NCI-H82 (cell line): ENCODE results near the gene RALGPS1.

Experiments used
- DNase-seq: peaks from one replicate; lab custom pipeline; 2025; lab: John Stamatoyannopoulos, UW

The RALGPS1 gene

DNA sequence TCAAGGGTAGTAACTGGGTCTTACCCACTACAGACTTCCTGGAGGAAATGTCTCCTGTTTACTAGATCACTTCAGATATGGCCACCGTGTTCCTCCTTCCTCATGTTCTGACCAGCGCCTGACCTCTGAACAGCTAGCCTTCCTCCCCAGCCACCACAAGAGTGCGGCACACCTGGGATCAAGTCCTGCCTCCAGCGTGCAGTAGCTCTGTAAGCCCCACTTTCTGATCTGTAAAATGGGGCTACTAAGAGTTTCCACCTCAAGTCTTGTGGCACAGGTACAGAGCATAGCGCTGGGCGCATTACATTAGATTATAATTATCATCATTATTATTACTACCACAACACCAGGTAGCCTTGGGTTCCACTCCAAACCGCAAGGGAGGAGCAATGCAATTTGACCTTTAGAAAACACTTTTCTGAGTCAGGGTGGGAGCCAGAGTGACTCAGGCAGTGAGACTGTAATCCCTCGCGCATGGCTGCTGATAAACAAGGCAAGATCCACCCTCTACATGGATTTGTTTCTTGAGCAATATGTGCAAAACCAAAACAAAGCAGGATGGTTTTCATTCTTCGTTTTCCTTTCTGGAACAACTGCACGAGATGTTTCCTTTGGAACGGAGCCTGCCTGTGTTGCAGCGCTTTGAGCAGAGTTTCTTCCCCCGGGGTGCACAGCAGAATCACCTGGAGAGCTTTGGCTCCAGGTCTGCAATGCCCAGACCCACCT lies 272.8 kb downstream of the RALGPS1 start:
- DNase-seq, result no peak

DNA sequence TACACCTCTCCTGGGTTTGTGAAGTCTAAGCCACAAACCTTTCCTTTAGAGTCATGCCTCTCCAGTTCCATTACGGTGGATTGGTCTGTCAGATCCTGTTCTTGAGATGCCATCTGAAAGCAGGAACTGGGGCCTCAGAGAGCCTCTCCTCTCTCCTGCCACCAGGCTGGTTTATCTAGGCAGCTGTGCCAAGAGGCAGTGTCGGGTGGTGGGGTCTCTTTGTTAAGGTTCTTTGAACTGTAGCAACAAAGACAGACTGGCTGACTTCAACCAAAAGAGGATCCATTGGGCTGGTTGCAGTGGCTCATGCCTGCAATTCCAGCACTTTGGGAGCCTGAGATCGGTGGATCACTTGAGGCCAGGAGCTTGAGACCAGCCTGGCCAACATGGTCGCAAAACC lies 273.8 kb downstream of the RALGPS1 start:
- no peak for DNase-seq

DNA sequence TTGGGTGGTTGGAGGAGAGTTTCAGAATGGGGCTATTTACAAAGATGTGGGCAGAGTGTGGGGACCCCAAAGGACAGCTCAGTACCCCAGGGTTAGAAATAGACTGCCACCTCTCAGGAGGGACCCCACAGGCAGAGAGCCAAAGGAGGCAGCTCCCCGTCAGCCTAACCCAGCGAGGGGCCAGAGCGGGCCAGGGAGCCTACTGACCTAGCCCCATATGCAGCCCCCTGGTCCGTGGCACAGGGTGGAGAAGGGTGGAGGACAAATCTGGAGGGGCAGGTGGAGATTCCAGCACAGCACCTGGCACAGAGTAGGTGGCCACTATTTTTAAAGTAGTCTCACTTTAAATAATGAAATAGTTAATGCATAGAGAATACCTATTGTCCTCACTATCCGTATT lies 275.0 kb downstream of the RALGPS1 start:
- no peak for DNase-seq

DNA sequence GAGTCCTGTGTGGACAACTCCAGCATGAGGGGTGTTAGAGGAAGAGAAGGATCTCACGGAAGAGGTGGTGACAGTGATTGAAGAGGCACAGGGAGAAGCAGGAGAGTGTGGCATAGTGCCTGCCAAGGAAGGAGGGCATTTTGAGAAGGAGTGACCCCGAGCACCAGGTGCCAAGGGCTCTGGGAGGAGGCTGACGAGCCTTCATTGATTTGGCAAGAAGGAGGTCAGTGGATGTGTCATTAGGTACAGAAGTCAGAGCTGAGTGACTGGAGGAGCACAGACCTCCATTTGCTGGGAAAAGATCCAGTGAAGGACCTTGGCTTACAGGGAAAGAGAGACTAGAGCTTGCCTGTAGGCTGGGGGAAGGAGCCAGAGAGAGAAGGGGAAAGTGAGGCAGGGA lies 278.2 kb downstream of the RALGPS1 start:
- no peak for DNase-seq

DNA sequence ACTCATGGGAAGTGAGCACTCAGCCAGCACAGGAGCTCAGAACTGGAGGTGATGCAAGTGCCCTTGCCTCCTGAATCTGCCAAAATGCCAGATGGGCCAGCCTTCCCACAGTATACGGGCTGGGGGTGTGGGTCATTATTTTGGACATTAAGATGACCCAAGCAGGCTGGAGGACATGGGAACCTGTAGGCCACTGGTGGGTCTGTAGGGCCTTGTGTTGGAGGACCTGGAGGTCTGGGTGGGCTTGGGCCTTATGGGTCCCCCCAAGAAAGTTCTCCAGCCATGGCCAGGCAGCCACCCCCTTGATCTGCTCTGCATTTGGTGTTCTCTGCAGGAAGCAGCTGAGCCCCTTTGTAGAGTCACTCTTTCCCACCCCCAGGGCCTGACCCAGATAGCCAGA lies 278.9 kb downstream of the RALGPS1 start:
- no peak for DNase-seq

DNA sequence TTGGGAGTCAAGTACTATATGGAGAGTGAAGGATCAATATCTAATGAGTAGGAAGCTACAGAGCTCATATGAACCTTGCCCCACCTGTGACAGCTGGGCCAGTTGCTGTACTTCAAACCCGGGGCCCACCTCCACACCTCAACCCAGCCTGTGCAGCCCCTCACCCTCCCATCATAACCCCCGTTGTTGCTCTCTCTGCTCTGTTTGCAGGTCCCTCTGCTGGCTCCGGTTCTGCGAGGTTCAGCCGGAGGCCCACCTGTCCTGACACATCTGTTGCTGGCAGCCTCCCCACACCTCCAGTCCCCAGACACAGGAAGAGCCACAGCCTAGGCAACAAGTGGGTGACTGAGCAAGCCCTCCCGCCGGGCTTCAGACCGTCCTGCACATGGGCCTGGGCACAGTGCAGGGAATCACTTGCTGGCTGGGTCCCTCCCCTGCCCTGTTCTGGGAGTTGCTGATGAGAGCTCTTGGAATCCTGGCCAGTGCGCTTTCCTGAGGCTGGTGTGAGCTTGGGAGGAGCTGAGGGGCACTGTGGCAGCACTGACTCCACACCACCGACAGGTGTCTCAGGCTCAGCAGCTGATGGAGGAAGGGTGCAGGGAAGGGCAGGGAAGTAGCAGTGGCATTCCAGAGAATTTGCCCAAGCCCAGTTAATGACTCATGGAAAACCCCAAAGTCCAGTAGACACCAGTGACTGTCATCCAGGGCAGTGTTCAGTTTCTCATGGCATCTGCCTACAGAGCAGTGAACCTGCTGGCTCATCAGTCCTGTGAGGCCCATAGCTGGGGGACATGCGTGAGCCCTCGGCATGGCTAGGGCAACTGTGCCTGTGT lies 280.5 kb downstream of the RALGPS1 start:
- no peak for DNase-seq

DNA sequence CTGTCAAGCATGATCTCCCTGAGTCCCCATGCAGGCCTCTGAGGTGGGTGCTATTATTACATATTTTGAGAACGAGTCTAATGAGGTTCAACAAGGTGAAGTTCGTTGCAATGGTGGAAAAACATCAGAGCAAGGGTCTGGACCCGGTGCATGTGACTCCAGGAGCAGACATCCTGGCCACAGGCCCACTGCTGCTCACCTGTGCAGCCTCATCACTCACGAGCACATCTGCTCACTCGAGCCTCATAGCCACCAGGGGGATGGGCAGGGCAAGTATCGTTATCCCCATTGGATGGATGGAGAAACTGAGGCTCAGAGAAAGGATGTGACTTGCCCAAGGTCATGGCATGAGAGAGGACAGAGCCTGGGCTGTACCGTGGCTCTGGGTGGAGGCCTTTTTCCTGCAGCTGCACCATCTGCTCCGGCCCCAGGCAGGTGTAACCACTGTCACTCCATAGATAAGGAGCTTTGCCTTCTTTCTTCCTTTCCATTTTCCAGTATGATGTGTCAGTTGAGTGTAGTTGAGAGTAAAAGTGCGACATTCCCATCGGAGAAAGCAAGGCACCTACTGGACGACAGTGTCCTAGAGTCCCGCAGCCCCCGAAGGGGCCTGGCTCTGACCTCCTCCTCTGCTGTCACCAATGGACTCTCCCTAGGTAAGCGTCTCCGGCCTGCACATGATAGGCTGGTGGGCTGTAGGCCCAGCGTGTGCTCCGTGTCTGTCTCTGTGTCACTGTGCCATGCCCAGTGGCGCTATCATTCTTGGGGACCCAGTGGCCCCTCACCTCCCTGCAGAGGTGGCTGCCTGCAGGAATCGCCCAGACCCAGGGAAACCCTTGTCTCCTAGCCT lies 281.6 kb downstream of the RALGPS1 start:
- DNase-seq, result no peak

DNA sequence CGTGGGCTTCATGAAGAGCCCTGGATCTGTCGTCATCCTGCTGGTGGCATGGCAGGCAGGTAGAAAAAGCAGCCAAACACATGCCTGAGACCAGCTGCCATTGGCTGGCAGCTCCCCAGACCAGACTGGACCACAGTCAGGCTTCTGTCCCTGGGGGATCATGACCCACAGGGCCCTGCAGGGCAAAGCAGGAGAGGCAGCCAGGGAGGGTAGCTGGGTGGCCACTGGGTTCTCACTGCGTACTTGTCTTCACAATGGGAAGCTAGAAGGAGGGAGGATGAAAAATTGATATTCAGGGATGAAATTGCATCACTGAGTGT lies 282.2 kb downstream of the RALGPS1 start:
- DNase-seq, result no peak

DNA sequence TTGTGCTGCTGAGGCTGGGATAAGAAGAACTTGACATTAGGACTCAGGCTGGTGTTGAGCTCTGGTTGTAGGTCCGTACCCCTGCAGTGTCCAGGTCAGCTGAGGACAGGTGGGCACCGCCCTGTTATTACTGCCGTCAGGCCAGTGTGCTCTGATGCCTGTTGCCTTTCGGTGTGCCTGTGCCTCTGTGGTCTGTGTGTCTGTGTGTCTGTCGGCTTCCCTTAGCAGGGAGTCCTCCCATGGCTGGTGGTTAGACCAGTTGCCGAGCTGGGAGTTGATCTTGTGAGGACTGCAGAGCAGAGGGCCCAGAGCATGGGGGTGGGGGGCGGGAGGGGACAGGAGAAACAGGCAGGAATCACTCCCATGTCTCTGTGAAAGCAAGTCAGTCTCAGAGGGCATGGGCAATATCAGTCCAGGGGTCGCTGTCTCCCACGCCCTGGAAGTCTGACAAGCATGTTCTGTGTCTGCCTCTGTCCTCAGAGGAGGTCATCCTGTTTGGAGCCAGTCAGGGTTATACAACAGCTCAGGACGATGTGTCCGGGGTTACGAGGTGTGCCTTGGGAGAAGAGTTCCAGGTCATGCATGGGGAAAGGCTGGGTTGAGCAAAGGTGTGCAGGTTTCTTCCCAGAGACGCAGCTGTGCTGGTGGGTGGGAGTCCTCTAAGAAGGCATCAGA lies 282.7 kb downstream of the RALGPS1 start:
- no peak for DNase-seq

DNA sequence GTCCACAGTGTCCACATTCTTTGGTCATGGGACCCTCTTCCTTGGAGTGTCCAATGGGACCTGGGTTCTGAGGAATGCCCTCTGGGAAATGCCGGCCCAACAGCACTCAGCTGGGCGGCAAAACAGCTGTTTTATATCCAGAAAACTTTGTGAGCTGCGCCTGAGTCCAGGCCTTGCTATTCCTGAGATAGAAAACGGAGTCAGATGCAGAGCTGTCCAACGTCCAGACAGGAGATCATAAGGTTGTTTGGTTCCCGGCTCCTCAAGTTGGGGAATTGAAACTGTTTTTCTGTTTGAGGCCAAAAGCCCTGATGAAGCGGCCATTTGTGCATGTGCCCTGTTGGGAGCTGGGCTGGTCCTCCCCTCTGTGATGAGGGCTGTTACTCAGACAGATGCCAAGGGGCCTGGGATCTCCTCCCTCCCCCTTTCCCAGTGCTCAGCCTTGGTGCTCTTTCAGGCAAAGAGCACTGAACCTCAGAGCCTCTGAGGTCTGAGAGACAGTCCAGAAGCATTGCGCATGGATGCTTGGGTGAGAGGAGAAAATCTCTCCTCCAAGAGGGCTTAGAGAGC lies 283.4 kb downstream of the RALGPS1 start:
- DNase-seq, result no peak

DNA sequence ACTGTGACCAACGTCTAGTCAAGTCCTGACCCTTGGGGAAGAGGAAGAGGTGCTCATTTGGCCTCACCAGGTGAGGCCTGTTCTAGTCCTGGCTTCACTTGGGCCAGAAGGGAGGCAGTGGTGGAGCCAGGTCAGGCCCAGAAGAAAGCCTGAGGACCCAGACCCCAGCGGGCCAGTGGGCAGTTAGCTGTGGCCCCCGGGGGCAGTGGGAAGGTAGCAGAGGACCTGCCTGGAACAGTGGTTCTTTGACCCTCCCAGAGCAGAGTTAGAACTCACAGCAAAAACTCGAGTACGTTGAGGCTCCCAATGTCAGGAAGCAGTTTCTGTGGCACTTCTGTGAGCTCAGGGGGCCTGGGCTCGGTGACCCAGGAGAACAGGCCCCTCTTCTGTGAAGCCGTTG lies 284.0 kb downstream of the RALGPS1 start:
- no peak for DNase-seq

DNA sequence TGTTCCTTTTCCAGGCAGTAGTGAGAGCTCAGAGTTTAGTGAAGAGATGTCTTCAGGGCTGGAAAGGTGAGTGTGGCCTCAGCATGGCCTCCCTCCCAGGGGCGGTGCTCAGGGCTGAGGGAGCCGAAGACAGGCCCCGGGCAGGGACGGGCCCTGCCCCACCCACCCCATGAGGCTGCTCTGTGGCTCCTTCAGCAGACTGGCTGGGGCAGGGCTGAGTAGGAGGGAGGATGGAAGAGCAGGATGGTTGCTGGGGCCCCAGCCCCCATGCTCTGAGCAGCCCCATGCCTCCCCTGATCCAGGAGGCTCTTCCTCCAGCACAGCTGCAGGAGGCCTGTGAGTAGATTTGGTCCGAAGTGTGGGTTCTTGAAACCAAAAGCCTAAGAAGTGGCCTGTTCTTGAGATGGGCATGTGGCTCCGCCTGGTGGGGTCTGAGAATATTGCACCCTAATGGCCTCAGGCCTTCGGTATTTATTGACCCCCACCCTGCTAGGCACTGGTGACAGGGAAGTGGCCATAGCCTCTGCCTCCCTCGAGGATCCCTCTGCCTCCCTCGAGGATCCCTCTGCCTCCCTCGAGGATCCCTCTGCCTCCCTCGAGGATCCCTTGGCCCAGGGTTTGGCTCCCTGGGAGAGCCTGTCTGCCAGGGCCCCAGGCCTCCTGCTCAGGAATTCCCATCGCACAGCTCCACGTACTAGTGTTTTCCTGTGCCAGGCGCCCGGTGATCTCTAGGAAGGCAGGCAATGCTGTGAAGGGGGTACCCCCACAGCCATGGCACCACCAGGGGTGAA lies 284.6 kb downstream of the RALGPS1 start:
- DNase-seq, result peak; percentile 88

DNA sequence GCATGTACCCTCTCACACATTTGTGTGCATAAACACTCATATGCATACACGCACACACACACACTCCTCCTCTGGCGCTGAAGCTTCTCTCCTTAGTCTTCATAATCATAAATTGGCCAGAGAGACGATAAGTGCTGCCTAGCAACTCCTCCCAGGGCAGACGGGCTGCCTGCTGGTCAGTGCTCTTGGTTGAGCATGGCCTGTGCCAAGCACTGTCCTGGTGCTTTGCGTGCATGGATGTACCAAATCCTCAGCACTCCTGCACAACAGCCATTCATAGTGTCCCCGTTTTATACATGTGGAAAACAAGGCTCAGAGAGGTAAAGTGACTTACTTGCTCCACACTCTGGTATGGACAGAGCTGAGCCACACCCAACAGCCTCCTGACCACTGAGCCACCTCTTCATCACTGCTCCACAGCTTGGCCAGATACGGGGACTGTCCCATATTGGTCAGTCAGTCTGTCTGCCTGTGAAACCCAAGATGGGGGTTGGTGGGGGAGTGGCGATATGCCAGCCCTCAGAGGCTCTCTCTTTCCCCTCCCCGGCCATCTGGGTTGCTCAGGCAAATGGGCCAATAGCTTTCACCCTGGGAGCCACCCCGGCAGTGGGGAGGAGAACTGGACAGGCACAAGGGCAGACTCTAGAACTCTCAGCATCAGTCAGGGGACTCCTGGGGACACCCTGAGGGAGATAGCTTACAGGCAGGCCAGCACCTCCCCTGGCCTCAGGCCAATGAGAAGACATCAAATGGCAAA lies 285.7 kb downstream of the RALGPS1 start:
- no peak for DNase-seq

DNA sequence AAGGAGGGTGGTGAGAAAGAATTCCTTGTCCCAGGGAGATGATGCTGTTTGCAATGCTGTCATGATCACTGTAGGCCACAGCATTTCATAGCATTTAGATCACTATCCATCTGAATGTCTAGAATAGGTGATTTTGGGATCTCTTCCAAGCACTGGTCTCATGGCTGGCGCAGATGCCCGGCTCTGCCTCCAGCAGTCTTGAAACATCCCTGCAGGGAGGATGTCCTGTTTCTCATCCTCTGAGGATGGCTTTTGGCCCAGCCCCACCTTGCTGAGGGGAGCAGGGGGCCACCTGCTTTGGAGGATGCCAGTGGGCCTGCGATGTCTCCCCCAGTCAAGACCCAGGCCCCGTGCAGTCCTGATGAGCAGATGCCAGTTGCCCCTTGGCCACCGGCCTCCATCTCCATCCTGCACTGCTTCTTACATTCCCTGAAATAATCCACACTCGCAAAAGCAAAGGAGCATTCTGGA lies 286.5 kb downstream of the RALGPS1 start:
- DNase-seq, result no peak

DNA sequence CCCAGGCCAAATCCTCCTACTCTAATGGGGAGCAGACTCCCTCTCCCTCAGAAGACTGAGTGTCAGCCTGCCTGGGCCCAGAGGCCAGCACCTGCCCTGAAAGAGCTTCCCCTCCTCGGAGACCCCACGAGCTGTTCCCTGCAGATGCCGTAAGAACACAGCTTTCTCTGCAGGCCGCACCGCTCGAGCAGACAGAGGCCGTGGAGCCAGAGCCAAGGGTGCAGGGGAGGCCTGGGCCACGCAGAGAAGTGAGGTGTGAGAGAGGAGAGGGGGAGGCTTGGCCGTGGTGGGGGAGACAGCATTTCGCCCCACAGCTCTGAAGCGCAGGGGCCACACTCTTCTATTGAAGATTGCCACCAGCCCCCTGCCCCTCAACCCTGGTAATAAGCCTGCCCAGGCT lies 287.1 kb downstream of the RALGPS1 start:
- no peak for DNase-seq

DNA sequence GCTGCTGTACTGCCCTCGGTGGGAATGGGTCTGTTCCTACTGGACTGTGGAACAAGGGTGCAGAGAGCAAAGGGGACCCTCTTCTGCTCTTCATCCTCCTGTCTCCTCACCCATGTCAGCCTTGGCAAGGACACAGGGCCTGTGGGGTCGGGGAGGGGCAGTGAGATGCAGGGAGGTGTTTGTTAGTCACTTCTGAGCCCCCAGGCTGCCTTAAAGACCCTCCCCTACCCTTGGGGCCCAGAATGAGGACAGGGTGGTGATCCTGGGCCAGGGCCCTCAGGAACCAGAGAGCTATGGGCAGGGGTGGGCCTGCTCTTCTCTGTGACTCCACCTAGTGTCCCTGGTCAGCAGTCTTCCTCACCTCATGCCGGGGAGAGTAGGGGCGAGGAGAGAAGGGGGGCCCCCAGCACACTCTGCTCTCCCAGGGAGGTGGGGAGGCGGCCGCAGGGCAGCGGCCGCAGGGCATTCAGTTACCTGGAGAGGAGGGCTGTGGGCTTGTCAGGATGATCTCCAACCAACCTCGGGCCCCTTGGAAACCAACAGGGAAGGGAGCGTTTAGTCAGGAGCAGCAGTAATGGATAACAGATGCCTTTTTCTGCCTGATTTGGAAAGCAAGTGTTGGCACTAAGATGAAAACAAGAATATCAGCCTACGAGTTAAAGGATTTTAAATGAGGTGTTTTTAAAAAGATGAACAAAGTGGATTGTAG lies 288.0 kb downstream of the RALGPS1 start:
- DNase-seq, result no peak

DNA sequence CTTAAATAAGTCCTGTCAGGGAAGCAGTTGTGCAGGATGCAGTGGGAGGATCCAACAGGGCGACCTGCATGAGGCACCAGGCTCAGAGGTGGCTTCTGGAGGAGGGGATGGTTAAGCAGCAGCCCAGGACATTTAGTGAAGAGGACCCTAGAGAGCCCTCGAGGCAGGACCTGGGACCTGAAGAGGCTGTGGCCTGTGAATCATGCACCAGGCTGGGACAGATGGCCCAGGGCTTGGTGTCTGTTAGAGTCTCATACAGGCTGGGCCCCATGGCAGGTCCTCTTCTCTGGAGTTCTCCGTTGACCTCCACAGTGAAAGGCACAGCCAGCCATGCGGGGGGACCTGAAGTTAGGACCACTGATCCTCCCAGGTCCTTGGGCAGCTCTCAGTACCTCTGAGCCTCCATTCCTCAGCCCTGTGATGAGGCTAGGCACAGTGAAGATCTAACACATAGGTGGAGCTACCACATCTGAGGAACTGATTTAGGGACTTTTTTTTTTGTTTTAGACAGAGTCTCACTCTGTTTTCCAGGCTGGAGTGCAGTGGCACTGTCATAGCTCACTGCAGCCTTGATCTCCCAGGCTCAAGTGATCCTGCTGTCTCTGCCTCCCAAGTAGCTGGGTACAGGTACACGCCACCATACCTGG lies 289.2 kb downstream of the RALGPS1 start:
- DNase-seq, result no peak

DNA sequence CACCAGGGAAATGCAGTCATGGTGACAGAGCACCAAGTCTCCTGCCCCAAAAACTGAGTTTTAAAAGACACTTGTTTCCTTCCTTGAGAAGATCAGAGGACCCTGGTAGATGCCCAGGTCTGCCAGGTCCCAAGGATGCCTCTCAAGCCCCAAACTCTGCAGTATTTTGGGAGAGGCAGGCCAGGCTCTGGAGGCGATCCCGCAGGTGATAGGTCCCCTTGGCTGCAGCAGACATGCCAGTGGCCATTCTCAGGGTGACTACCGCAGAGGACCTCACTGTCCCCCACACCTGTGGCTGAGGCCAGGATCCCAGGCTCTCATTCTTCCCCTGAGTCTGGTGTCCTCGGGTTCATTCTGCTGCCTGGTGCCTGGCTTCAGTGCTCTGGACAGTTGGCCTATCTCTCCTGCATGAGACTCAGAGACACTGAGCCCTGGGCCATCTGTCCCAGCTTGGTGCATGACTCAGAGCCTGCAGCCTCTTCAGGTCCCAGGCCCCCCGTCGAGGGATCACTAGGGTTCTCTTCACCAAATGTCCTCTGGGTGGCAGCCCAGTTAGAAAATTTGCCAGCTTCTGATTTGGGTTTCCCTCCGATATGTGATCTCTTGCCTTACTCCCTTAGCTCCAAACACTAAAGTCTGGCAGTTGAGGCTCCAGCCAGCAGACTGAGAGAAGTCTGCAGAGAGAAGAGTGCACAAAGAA lies 290.3 kb downstream of the RALGPS1 start:
- DNase-seq, result peak; percentile 92
